ENCODE measurements around the gene TAP2.
A peak's percentile ranks its signal among the peaks of the same experiment; 100 is the strongest.
"Not testable (repeated sequence)": the region's sequence is repeated elsewhere in the genome, so short reads cannot be mapped to it uniquely, and the experiment has no call there.

TAP2 gene

DNA sequence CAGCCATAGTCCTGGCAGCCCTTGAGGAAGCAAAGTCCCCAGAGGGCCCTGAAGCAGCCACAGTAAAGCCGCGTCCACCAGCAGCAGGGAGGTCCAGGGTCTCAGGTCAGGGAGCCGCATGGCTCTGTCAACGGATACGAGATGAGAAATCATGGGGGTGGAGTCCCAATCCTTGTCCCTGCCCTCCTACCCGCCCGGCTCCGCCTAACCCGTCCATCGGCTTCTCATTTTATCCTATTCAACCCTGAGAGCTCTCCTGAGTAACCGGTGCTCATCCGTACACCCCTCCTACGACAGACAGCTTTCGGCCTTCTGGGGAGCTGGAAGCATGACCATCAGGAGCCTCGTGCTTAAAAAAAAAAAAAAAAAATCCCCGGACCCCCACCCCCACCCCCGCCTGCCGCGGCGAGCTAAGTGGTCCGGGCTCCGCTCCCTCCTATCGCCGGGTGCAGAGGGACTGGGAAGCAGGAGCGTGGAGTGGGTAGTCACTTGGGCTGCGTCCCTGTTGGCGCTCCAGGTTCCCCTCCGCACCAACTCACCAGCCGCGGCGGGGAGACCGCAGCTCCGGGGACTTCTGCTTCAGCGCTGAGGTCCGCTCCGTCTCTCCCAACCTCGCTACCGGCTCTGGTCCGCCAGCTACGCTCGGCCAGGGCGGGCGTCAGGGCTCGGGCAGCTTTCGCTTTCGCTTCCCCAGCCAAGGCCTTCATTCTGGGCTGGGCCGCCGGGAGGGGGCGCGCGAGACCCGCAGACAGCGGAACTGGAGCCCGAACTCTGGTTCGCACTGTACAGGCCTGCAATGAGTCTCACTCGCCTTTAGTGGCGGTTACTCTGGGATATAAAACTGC is at the start of gene TAP2:
TSS of gene TAP2 (minus strand) at position 626 of the 845 bp plus-strand sequence. CDS start at position 120, 506 bp downstream.
- DNase-seq (ENCODE audit: low read depth in 2 of 2, low spot score in 1 of 2): peak; percentile 93 to 96

DNA sequence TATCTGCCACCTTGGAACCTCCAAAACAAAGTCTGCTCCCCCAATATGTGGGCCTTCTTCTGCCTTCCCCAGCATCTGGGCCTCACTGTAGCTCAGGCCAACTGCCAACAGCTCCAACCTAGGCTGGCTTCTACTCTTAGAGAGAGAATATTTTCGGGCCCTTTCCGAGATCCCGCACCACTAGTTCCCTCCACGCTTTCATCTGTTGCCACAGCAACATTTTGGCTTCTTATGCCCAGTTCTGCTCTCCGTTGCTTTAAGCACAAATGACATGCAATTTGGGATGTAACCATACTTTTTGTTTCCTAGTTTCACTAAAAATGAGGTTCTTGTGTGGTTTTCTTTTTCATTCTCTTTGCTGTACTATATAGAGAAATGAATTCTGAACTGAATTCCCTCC is 49.1 kb upstream of the TAP2 start:
- DNase-seq (ENCODE audit: low read depth in 2 of 2, low spot score in 1 of 2): no peak

DNA sequence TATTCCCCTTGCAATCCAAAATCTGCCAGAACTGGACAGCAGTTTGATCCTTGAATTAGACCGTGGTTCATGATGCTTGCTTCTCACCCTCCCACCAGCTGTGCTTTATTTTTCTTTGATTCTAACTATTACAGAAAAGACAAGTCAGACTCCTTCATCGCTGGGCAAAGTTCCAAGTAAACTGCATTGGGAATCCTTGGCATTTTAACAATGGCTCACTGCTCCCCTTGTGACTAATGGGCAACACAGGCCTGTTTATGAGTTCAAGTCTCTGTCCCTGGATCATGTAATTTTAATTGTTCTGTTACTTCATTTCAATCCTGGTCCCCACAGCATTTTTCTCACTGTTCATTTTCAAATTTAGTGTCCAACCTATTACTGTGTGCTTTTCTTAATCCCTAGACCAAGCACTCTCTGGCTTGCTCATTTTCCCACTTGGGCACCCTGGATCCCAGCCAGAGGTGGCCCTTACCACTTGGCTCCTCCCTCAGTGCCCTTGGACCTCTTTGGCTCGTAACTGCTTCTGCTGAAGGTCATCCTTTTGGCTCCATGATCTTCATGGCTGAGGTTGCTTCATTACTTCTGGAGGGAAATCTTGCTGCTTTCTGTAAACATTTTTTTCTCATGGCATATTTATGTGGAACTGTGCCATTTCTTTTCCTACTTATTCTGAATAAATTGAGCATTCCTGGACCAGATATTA is 48.3 kb upstream of the TAP2 start:
- no peak for DNase-seq (ENCODE audit: low read depth in 2 of 2, low spot score in 1 of 2)

DNA sequence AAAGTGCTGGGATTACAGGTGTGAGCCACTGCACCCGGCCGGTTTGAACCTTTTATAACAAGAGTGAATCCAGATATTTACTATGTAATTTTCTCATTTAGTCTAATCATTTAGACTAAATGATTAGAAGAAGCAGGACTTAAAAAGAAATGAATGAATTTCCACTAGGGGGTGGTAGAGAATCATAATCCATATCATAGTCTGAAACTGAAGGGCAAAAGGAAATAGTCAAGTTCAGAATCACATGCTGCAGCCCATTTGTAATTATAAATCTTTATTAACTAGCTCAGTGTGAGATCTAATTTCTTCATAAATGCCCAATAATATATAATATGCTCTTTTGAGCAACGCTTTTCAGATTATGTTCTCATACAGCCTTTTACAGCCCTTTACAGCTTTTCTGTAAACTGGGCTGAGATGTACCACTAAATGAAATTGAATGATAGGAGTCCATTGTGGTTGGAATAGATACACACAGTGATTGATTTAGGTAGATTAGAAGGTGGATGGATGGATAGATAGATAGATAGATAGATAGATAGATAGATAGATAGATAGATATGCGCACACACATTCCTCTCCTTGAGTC is 47.3 kb upstream of the TAP2 start:
- DNase-seq (ENCODE audit: low read depth in 2 of 2, low spot score in 1 of 2): no peak

DNA sequence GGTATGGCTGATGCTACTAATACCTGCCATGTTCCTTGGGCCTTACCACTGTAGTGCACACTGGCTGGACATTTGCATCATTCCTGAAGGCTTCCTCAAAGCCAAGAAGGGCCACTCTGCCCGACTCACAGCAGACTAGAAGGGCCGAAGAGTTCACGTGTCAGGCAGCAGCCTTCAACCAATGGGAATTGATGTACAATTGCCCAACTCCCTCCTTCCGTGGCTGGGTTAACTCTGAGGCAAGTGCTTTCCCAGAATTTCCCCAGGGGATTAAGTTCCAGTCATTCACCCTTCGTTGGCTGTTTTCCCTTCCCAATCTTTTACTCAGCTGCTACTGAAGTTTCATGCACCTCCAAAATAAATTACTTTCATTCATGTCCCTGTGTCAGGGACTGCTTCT is 45.2 kb upstream of the TAP2 start:
- DNase-seq (ENCODE audit: low read depth in 2 of 2, low spot score in 1 of 2): no peak

DNA sequence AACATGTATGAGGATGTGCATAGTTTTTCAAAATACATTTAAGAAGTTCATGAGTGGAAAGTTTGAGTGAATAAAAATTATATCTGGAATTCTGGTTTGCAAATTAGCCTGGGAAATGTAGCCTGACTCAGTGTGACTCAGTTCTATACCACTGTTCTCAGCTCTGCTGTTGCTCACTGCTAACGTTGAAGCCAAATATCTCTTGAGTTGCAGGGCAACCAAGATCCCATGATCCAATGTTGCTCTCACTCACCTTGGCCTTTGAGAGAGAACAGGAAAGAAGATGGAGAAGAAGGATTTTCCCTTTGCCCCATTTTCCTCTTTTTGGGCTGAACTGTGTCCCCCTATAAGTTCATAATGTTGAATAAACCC is 44.3 kb upstream of the TAP2 start:
- DNase-seq (ENCODE audit: low read depth in 2 of 2, low spot score in 1 of 2): no peak

DNA sequence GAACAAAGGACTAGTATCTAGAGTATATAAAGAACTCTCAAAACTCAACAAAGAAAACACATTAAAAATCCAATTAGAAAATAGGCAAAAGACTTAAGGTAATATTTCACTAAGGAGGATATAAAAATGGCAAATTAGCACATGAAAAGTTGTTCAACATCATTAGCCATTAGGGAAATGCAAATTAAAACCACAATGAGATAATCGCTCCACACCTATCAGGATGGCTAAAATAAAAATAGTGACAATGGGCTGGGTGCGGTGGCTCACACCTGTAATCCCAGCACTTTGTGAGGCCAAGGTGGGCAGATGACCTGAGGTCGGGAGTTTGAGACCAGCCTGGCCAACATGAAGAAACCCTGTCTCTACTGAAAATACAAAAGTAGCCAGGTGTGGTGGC is 42.4 kb upstream of the TAP2 start:
- not testable (repeated sequence) for DNase-seq (ENCODE audit: low read depth in 2 of 2, low spot score in 1 of 2)

DNA sequence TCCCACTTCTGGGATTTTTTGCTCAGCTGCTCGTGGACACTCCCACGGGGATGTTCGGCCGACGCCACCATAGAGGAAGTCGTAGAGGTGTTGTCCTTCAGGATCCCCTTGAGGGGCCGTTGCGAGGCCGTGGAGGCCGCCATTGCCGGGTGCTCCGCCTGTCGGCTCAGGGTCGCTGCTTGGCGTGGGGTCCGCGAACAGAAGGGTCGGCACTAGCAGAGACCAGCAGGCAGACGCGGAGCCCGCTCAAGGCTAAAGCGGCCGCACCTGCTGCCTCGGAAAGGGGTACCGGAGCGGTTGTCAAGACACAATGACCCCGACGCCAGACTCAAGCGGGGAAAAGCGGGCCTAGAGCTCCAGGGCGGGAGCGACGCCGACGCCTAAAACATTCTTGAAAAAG is 41.2 kb upstream of the TAP2 start:
- DNase-seq (ENCODE audit: low read depth in 2 of 2, low spot score in 1 of 2): no peak

DNA sequence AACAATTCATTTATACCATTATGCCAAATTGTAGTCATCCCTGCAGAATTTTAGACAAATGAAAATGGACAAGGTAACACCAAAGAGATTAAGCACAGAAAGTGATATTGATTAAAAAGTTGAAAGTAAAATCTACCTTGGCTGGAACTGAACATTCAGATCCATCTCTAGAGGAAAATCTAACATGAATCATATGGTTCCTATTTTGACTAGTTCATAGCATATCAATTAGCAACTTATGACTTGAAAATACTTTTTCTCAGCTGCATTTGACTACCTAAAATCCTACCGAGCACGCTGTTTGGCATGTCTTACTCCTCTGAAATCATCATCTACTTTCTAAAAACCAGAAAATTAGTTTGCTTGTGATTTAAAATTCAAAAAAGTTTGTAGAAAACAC is 38.1 kb upstream of the TAP2 start:
- DNase-seq (ENCODE audit: low read depth in 2 of 2, low spot score in 1 of 2): no peak

DNA sequence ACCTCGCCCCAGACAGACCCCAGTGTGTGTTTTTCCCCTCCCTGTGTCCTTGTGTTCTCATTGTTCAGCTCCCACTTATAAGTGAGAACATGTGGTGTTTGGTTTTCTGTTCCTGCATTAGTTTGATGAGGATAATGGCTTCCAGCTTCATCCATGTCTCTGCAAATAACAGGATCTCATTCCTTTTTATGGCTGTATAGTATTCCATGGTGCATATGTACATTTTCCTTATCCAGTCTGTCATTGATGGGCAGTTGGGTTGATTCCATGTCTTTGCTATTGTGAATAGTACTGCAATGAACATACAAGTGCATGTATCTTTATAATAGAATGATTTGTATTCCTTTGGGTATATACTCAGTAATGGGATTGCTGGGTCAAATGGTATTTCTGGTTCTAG is 35.4 kb upstream of the TAP2 start:
- not testable (repeated sequence) for DNase-seq (ENCODE audit: low read depth in 2 of 2, low spot score in 1 of 2)

DNA sequence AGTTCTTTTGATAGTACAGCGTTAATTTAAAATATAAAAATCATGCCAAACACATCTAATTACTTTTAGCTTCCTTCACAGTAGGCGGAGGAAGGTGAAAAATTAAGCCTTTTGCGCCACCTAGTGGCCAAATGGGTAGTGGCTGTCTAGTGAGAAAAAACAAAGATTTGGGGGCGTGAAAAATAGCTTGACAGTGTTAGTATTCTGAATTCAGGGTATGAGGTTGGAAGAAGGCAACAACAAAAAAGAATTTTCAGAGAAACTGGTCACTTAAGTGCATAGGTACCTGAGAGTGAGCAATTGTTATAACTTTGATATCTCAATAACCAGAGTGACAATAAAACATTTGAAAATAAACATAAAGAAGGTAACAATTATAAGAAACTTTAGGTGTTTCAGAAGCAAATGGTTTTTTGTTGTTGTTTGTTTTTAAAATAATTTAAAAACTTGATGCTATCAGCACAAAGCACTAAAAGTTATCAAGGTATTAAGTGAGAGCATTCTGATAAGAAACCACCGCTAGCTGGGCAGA is 29.8 kb upstream of the TAP2 start:
- DNase-seq (ENCODE audit: low read depth in 2 of 2, low spot score in 1 of 2): peak; percentile 64 to 93

DNA sequence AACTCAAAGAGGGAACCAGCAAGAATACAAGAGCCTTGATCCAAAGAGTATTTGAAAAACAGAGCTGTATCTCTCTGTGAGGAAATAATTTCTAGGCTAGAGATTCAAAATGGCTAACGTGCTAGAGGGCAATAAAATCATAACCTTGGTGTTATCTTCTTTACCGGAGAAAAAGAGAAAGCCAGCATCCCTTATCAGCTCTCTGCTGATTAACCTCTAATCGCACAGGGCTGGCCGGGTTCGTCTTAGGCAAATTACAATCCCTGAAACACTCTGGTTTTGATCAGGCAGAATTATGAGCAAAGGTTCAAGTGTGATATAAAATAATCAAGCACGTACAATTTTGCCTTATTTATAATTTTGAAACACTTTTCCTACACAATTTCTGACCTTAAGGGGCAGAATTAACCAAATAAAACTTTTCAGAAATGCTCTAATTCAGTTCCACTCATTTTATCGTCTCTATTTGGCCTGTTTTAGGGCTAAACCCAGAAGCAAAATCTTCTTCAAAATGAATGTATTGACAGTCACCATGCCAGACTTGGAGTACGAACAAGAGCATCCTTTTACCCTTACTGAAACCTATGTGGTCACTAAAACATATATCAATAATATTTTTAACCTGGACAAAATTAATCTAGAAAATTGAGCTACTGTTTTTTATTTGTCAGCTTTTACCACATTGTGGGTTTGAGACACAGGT is 29.2 kb upstream of the TAP2 start:
- DNase-seq (ENCODE audit: low read depth in 2 of 2, low spot score in 1 of 2): no peak

DNA sequence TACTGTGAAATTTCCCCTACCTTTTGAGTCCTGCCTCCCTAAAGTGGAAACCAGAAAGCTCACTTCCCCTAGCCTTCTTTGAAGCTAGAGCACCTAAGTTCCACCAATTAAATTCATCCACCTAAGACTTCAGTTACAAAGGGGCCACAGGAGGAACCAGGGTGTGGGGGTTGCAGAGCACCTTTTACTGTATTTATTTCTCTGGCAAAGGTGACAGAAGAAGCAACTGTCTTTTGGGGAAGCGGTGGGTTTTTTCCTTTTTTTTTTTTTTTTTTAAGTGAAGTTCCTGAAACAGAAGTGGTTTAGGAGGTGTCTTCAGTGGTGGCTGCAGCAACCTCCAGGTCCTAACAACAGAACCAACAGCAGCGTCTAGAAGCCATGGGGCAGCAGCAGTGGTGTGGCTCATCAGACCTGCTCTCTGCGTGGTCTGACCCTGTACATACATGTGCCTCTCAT is 28.5 kb upstream of the TAP2 start:
- DNase-seq (ENCODE audit: low read depth in 2 of 2, low spot score in 1 of 2): no peak

DNA sequence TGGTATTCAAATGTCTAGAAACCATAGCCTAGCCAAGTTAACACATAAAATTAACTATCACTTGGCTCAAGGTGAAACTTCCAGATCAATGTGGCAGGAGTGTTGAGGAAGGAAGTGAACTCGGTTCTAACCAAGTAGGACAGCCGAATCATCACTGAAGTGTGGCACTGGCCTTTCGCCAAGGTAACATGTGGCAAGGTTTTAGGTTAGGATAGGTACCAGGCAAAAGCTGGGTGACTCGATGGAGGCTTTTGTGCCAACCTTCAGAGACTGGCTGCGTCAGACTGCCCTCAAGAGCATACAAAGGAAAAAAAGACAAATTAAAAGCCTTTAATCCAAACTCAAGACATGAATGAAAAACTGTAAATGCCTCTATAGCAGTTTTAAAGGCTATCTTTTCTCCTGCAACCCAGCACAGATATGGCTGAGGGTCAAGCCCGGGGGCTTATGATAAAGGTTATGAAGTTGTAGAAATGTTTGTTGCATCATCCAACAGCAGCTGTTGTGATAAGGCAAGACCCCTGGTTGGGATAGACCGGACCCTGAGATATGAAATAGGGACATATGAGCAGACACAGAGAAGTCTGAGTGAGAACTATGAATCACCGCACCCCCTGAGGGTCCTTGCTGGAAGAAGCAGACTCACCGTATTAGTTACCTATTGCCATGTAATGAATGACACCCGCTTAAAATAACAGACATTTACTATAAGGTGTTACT is 27.3 kb upstream of the TAP2 start:
- DNase-seq (ENCODE audit: low read depth in 2 of 2, low spot score in 1 of 2): no peak

DNA sequence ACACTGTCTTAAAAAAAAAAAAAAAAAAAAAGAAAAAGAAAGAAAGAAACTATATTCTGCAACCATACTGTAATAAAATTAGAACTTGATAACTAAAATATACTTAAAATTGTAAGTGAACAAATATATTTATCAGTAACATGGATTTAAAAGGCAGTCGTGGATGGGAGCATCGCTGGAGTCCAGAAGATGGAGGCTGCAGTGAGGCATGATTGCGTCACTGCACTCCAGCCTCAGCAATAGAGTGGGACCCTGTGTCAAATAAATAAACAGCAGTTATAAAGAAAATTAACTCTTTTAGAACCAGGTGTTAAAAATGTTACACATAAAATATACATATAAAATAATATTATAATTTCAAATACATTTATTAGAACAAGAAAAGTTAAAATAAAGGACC is 24.2 kb upstream of the TAP2 start:
- no peak for DNase-seq (ENCODE audit: low read depth in 2 of 2, low spot score in 1 of 2)

DNA sequence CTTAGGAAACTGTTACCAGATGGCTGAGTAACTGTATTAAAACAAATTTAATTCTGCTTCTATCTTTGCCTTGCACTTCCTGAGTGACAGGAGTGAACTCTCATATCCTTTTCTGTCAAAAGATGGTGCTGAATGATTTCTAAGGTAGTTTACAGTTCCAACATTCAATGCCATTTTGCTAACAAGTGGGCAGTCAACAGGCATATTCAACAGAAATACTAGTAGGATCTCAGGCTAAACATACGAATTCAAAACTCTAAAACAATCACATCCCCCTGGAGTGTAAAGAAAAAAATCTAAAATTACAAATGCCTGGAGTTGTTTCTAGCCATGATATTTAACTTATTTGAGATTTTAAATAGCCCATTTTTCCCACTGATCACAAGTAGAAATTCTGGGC is 22.1 kb upstream of the TAP2 start:
- DNase-seq (ENCODE audit: low read depth in 2 of 2, low spot score in 1 of 2): no peak

DNA sequence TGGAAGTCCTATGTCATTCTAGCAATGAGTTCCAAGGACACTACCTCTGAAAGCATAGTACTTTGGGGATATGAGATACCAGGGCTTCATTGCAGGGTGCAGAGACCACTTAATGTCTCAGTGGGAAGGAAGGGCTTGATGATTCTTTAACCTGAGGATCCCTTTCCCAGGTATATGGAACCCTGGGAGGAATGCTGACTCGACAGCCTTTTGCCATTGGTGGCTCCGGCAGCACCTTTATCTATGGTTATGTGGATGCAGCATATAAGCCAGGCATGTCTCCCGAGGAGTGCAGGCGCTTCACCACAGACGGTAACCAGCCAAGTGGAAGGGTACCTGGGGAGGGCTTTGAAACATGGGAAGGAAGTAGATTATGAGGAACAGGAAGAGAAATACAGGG is 19.7 kb upstream of the TAP2 start:
- DNase-seq (ENCODE audit: low read depth in 2 of 2, low spot score in 1 of 2): no peak

DNA sequence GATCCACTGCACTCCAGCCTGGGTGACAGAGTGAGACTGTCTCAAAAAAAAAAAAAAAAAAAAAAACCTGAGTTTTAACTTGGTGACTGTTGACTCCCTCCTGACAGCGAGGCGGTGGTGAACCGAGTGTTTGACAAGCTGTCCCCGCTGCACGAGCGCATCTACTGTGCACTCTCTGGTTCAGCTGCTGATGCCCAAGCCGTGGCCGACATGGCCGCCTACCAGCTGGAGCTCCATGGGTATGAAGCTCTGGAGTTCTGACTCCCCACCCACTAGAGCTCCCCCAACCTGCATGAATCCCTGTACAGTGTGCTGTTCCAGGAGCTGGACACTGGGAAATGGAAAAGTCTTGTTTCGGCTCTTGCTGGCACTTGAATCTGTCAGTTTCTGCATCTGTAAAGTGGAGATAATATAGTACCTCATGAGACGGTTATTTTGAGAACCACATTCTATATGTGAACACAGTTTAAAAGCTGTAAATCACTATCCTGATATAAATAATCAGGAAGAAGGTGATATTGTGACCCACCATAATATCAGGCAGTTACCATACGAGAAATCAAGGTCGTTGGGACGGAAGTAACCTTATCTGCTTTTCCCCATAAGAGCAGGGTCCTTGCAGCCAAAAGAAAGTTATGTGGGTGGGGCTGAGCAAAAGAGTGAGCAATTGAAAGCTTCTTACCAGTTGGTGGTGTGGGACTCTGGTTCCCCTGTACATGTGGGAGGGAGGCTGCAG is 18.8 kb upstream of the TAP2 start:
- no peak for DNase-seq (ENCODE audit: low read depth in 2 of 2, low spot score in 1 of 2)

DNA sequence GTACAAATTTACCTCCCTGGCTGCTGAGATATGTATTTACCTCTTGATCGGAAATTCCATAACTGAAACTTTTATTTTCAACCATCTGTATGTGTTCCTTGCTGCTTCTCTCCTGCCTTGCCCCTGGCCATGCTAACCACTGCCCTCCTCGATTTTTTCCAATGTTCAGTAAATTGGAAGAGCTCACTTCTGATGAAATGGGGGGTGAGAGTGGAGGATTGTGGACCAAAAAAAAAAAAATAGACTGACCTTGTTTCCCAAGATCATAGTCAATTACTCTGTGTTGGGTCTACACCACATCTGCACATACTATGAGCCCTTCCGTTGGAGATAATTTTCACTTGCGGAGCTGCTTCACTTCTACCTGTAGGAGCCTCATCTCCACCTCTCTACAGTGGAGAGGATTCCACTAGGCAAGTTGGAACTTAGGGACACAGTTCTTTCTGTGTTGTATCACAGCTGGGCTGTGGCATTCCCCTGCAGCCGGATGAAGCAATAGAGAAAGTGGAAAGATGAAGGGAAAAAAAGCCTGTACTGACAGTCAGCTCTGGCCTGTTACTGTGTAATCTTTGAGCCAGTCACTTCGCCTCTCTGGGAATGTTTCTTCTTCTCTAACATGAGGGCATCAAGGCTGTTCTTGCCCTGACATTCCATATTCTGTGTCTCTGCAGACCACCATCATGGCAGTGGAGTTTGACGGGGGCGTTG is 17.1 kb upstream of the TAP2 start:
- no peak for DNase-seq (ENCODE audit: low read depth in 2 of 2, low spot score in 1 of 2)

All from stimulated activated CD8-positive, alpha-beta memory T cell treated with anti-CD3 and anti-CD28 coated beads, Interleukin-4, amount 100 ng/mL, for 4 hours (primary cell).